Renal cortex interstitium (tissue), 11 donors: ENCODE measurements around the gene NCKAP5. TPM values are rescaled to one million over a fixed set of nuclear protein-coding genes. Genes with fewer than 3 reads are reported as not detected.

Experiments used
- DNase-seq, 11 donors: peaks; one replicate each; pipeline ENCODE4 v3.0.0-alpha.2; 2013; ENCODE audit warnings: low read depth in 9 of 11, low spot score in 4 of 11; ENCODE audit errors: extremely low read depth in 1 of 11
- polyA plus RNA-seq, 3 donors: library from polyadenylated mRNA; unstranded; fragments of 120-200 nt; gene quantifications; one replicate each; pipeline ENCODE4 v1.2.1, GENCODE V29; 2013; ENCODE audit not compliant: insufficient read length in 3 of 3

NCKAP5 gene
- polyA plus RNA-seq, 3 donors: 7.3 to 9.2 (median 7.7) TPM

DNA sequence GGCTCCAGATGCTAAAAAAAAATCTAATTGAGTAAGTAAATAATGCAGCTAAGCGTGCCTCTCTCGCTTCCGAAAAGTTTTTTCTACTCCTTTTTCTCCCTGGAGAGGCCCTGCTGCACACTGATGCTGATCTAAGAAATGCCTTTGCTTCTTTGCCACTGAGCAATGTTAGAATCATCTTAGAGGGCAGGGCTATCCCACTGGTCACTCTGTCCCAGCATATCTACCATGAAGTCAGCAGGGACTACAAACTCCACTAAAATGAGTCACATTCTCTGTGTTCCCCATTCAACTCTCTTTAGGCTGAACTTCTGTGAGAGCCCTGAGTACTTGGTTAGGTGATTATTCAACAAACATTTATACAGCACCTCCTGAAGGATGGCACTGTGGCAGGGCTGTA is 770.7 kb downstream of the NCKAP5 start:
- no peak for DNase-seq

GRCh38 chr2:132797071-132797470 is 771.2 kb downstream of the NCKAP5 start:
- DNase-seq: no peak

DNA sequence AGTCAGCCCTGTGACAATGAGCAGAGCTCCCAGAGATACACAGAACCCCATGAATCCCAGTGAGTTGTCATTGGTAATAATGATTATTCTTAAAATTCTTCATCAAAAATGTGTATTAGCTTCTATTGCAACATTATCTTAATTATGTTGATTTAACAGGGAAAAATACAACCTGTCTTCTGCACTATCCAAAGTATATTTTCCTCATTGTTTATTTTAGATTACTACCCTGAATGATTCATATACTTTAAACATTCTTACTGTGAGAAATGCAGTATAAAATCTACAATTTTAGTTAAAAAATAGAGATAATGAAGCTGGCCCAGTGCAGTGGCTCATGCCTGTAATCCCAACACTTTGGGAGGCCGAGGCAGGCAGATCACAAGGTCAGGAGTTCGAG is 773.0 kb downstream of the NCKAP5 start:
- DNase-seq: no peak

DNA sequence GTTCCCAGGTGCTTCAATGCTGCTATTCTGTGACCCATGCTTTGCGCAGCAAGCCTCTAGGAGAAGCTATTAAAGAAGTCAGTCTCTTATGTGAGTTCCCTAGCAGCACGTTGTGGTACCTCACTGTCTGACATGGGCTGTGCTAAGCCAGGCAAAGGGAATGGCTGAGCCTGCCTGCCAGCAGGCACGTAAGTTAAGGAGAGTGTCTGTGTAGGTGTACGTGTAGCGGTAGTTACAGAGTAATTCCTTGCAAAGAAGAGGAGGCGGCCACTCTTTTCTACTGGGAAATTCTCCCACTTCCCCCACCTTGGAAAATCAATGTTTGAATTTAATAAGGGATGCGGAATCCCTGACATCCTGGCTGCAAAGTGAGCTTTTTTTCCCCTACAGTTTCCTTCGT is 774.7 kb downstream of the NCKAP5 start:
- no peak for DNase-seq

GRCh38 chr2:132790207-132790785 is 778.0 kb downstream of the NCKAP5 start:
- no peak for DNase-seq

DNA sequence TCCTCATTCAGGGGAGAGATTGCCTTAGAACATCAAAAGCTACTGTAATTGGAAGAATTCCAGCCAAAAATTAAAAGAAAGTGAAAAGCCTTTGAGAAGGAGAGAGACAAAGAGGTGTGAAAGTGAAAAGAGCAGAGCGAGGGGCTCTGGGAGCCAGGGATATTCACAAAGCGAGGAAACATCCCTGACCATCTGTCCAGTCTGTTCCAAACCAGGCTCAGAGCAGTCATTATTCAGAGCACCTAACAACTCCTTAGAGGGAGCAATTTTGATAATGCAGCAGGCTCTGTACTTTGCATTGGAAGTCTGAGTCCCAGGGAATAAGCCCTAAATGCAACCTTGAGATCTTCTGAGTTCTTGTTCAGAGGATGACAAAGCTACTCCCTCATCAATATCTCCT is 779.2 kb downstream of the NCKAP5 start:
- DNase-seq: no peak

DNA sequence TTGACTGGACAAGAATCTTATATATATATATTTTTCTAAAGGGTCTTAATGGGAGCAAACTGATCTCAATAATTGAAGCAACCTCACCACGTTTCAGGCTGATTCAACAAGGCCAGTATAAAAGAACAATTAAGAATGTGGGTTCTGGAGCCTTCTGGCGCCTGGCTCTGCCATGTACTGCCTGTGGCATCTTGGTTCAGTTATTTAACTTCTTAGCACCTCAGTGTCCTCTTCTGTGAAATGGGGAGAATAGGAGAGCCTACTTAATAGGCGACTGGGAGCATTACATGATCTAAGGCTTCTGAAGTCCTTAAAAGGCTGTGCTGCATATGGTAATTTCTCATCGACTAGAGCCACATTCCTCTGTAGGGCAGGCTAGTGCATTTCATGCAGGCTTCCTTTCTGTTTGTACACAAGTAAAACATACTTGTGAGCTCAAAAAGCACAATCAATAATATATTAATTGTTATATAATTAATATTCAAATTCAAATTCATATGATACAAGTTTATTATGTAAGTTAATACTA is 779.9 kb downstream of the NCKAP5 start:
- DNase-seq: no peak

DNA sequence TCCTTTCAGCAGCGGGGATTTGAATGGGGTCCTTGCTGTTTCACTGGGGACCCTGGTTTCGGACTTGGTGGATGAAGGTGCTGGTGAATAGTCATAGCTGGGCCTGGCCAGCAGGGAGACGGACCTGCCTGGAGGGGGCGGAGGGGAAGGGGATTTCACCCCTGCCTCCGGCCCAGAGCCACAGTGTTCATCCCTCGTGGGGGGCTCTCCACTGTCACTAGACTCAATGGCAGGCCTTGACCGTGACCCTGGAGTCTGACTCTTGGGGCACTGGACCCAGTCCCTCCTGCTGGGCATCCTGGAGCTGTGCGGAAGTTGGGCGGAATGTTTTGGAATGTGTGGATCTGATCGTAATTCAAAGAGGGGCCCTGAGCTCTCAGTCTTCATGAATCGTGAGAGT is 784.4 kb downstream of the NCKAP5 start:
- DNase-seq: no peak

DNA sequence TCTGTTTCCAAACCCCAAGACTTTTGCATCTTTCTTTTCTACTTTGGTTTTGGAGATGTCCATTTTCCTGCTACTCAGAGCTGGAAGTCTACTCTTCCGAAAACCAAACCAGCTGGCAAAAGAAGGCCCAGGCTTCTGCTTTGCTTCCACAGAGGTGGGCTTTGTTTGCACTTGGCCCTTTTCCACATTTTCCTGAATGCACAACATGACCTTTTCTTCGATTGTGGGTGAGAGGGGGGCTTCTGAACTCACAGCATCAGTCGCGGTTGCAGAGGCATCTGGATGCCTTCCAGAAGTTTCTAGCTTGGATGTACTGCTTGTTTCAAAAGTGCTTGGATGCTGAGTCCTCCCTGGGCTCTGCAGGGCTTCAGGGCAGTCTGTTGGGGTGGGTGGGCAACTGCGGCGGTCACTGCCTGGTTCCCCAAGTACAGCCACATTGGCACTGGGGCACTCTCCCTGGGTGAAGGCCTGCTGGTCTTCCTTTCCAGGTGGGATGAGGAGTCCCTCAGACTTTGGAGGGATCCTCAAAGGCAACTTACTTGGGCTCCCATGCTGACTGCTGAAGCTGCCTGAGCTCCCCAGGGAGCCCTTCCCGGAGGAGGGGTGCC is 786.0 kb downstream of the NCKAP5 start:
- no peak for DNase-seq

DNA sequence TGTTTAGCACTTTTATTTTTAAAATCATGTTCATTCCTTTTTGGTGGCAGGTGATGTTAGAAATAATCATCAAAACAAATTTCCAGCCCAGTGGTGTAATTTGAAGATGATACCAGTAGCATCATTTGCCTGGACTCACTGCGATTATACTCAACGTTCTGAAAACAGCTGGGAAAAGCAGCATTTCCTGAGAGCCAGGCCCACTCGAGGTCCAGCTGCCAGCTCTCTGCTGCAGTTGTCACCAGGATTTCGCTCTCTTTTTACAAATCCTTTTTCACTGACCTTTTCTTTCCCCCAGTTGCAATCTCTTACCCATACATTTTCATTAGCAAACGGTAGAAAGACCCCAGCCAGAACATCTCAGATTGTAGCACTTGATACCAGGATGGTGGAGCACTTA is 787.6 kb downstream of the NCKAP5 start:
- no peak for DNase-seq

DNA sequence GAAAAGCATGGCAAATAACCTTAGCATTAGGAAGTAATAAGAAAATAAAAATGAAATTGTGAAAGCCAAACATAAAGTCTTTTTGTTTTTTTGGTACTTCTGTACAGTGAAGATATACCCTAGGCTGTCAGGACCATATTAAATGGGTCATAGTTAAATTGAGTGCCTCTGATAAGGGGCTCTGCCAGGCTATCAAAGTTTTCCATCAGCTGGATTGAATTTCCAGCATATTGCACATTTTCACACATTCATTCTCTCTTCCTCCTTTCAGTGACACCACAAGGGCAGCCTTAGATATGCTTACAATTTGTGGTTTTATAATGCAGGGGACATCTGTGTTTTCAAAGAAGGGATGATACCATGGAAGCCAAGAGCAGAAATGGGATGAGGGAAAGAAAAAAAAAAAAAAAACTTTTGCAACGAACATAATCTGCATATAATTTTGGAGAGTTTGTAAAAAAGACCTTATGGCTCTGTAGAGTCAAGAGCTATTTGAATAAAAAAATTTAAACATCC is 789.0 kb downstream of the NCKAP5 start:
- no peak for DNase-seq

DNA sequence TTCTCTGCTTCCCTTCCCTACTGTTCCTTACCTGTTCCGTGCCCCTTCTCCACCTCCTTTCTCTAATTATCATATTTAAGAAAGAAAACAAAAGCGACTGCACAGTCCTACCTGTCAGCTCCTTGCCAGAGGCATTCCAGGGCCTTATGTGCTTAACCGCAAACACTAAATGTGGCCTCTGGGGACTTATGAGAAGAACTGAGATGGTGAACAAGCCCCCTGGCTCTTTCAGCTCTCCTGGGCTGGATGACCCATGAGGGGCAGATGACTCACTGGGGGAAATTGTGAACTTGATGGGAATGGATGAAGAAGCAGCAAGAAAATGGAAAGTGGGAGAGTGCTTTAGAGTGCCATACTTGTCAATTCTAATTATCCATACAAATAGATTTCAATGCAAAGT is 792.0 kb downstream of the NCKAP5 start:
- DNase-seq: no peak

DNA sequence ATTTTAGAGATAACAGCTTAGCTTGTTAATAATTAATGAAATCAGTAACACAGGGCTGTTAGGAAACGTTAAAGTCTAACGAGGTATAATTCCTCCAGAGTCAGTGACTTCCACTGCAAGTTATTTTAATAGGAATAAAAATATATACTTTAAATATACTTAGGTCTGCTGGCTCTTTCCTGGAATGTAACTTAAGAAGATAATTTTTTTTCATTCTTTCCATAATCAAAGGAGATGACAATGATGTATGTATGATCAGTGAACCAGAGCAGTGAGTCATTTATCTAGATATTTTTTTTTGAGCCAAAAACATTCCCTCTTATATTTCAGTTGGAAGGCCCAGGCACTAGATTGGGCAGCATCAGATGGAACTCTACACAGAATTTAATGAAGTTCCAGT is 794.1 kb downstream of the NCKAP5 start:
- DNase-seq: no peak

- DNase-seq: no peak
Observed at GRCh38 chr2:132773331-132773730, 794.9 kb downstream of the NCKAP5 start.

DNA sequence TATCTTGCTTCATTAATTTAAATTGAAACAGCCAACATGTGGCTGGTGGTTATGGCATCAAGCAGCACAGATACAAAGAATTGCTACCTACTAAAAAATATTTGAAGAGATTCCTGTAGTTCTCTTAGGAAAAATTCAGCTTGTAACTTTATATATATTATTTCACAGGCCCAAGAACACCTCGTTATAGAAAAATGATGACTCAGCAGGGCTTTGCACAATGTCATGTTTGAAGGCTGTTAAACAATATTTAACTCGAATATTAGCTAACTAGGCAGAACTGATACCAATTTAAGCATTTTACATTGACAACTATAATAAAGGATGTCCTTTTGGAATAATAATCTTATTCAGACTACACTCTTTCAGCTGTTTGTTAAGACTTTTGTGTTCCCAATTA is 795.9 kb downstream of the NCKAP5 start:
- DNase-seq: no peak

DNA sequence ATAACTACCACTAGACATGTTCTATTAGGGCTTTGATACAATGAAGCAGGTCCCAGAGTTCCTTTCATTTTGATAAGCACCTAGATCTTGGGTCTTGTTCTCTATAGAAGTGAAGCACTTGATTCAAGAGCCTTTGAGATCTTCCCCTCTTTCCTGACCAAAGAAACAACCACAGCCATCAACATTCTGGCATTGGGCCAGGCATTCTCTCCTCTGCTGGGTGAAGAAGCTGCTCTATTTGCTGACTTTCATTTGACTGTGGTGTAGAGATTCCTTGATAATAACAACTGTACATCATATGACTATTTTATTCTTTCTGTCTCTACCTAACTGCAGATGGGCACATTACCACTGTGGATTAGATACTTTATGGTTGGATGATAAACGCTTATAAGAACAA is 801.7 kb downstream of the NCKAP5 start:
- DNase-seq: no peak

DNA sequence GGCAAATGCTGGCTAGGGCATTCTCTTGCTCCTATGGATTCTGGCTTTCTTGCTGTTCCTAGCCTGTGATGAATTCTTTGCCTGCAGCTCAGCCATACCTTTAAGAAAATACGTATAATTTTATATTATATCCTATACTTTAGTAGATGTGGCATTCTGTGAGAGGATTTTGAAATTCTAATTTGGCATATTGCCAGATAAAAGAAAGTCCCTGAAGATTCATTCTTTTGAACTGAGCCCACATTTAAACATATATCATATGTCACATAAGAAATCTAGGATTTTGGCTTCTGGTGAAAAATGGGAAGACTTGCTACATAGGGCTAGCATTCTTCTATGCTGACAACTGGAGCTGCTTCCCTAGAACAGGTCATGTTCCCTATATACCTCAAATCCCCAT is 806.8 kb downstream of the NCKAP5 start:
- DNase-seq: no peak

GRCh38 chr2:132760971-132761370 is 807.3 kb downstream of the NCKAP5 start:
- DNase-seq: no peak

DNA sequence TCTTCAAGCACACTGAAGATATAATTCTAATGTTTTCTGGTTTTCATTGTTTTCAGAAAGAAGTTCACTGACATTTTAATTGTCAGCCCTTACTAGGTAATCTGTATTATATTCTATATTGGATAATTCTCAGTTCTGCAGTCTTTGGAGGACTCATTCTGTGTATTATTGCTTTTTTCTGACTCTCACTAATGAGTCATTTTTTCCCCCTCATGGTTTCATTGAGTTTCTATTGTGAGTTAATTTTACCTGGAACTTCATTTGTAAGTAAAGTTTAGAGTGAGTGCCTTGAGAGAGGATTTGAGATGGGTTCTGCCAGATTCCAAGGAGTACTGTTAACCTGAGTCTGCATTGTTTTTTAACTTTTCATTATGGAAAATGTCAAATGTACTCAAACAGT is 807.9 kb downstream of the NCKAP5 start:
- DNase-seq: no peak

- DNase-seq: no peak
Observed at GRCh38 chr2:132758995-132759394, 809.3 kb downstream of the NCKAP5 start.

DNA sequence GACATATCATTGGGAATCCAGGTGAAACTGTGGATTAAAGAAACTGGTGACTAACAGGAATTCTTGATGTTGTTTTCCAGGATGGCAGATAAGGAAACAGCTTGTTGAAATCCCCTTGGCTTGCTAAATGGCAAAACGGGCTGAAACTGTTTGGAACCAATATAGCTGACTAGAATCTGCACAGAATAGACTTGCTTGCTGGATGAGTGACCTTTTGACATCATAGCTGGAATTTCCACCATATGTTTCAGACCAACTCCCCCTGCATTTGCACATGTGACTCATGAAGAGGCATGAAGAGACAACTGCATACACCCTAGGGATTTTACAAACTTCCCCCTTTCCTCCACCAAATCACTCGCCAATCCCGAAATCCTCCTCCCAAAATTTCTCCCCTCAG is 810.6 kb downstream of the NCKAP5 start:
- DNase-seq: no peak
